B cell (primary cell): ENCODE results near the gene TBX1. TPM values are rescaled to one million over a fixed set of nuclear protein-coding genes. Genes with fewer than 3 reads are reported as not detected.

ENCODE experiments used
- ATAC-seq: fragments of 200-7000 bp; cut with Tn5 transposase; one replicate; pipeline ENCODE4 v1.10.0; 2021; ENCODE audit warnings: low read depth, mild to moderate bottlenecking, moderate number of reproducible peaks, moderate library complexity
- CTCF ChIA-PET: fragments of 350-600 bp; sonication (Branson Sonifier 250); formaldehyde crosslinking; loops from one replicate; lab custom pipeline; 2021; ENCODE audit warnings: antibody characterized with exemption, inconsistent platforms; lab: Charles Lee
- POLR2A ChIA-PET: fragments of 350-600 bp; sonication (Branson Sonifier 250); formaldehyde crosslinking; loops from one replicate; lab custom pipeline; 2021; ENCODE audit warnings: antibody characterized with exemption; lab: Charles Lee
- DNase-seq: peaks from one replicate; pipeline ENCODE4 v3.0.0; 2013
- H2AFZ ChIP-seq: 2 replicates; pipeline ENCODE4 v1.6.1; 2012; ENCODE audit warnings: mild to moderate bottlenecking, low read depth, low read length; ENCODE audit not compliant: insufficient read depth, poor library complexity, severe bottlenecking
- H3K27ac ChIP-seq, 2 donors: 1 replicate in 1 of 2; 2 replicates in 1 of 2; pipeline ENCODE4 v1.5.1; 2012 to 2013; ENCODE audit warnings: low read length in 2 of 2, mild to moderate bottlenecking in 2 of 2, moderate library complexity in 1 of 2
- H3K27me3 ChIP-seq, 4 experiments: fragments of 200-600 bp in 1 of 4; sonication (generic) in 1 of 4; replicated peaks in 1 of 4; 1 replicate in 2 of 4; 2 replicates in 2 of 4; pipeline versions ENCODE4 v1.6.1 to v1.7.0; 2013 to 2016; ENCODE audit warnings: low read length in 3 of 4, mild to moderate bottlenecking in 2 of 4, mixed read lengths in 1 of 4, moderate library complexity in 1 of 4; ENCODE audit not compliant: insufficient read depth in 4 of 4, control insufficient read depth in 3 of 4; ENCODE audit errors: control extremely low read depth in 1 of 4
- H3K36me3 ChIP-seq, 2 experiments: replicated peaks in 1 of 2; 1 replicate in 1 of 2; 2 replicates in 1 of 2; pipeline versions ENCODE4 v1.6.1 to v1.7.1; 2013; ENCODE audit warnings: low read length in 1 of 2; ENCODE audit not compliant: insufficient read depth in 2 of 2, control insufficient read depth in 1 of 2; ENCODE audit errors: control extremely low read depth in 1 of 2, extremely low read depth in 1 of 2
- H3K4me1 ChIP-seq, 2 donors: fragments of 200-600 bp in 1 of 2; sonication (generic) in 1 of 2; 1 replicate in 1 of 2; 2 replicates in 1 of 2; pipeline versions ENCODE4 v1.5.1 to v1.6.1; 2013 to 2017; ENCODE audit warnings: low read length in 2 of 2; ENCODE audit not compliant: control insufficient read depth in 2 of 2, insufficient read depth in 2 of 2
- H3K4me2 ChIP-seq: replicated peaks from 2 replicates; pipeline ENCODE3; 2012; ENCODE audit warnings: mild to moderate bottlenecking, low read depth, low read length; ENCODE audit not compliant: poor library complexity, severe bottlenecking
- H3K4me3 ChIP-seq, 5 experiments: fragments of 200-600 bp in 1 of 5; sonication (generic) in 1 of 5; 1 replicate in 3 of 5; 2 replicates in 2 of 5; pipeline versions ENCODE4 v1.5.1 to v1.7.0; 2011 to 2016; ENCODE audit warnings: low read length in 4 of 5, mild to moderate bottlenecking in 4 of 5, low read depth in 2 of 5, control low read depth in 1 of 5, moderate library complexity in 1 of 5; ENCODE audit not compliant: insufficient read depth in 1 of 5; ENCODE audit errors: control extremely low read depth in 1 of 5, extremely low read depth in 1 of 5
- H3K79me2 ChIP-seq: fragments of 200-600 bp; sonication (generic); one replicate; pipeline ENCODE4 v1.6.0; 2016; ENCODE audit warnings: low read length; ENCODE audit not compliant: control insufficient read depth, insufficient read depth
- H3K9ac ChIP-seq: fragments of 200-600 bp; sonication (generic); 2 replicates; pipeline ENCODE4 v1.6.1; 2017; ENCODE audit warnings: mild to moderate bottlenecking, low read length, moderate library complexity
- H3K9me3 ChIP-seq, 3 donors: one replicate each; pipeline versions ENCODE4 v1.6.1 to v1.7.1; 2013; ENCODE audit warnings: low read length in 2 of 3; ENCODE audit not compliant: control insufficient read depth in 2 of 3, insufficient read depth in 1 of 3; ENCODE audit errors: control extremely low read depth in 1 of 3
- H4K20me1 ChIP-seq: 2 replicates; pipeline ENCODE4 v1.6.0; 2012; ENCODE audit warnings: mild to moderate bottlenecking, low read length; ENCODE audit not compliant: insufficient read depth, control insufficient read depth, poor library complexity, severe bottlenecking
- H3K27ac Mint-ChIP-seq: one replicate; pipeline ENCODE4 v1.8.0; 2021; ENCODE audit warnings: mixed read lengths
- H3K27me3 Mint-ChIP-seq: one replicate; pipeline ENCODE4 v1.8.0; 2021; ENCODE audit warnings: mixed read lengths
- H3K4me1 Mint-ChIP-seq: one replicate; pipeline ENCODE4 v1.8.0; 2021; ENCODE audit warnings: mixed read lengths
- H3K4me3 Mint-ChIP-seq: one replicate; pipeline ENCODE4 v1.8.0; 2021; ENCODE audit warnings: mixed read lengths
- H3K9me3 Mint-ChIP-seq: one replicate; pipeline ENCODE4 v1.8.0; 2022; ENCODE audit warnings: mixed read lengths; ENCODE audit not compliant: insufficient read depth
- EZH2 ChIP-seq: IDR thresholded peaks from 2 replicates; pipeline ENCODE4 v1.6.1; 2012; ENCODE audit warnings: borderline replicate concordance, low read depth, mild to moderate bottlenecking, moderate library complexity, low read length; ENCODE audit not compliant: insufficient read depth, poor library complexity, severe bottlenecking
- WGBS: methylation state at CpG from one replicate; pipeline ENCODE4 v1.1.5; 2013; ENCODE audit warnings: missing lambda C conversion rate; ENCODE audit not compliant: insufficient coverage; 5-methylcytosine and 5-hydroxymethylcytosine counted together
- intact Hi-C: fragments of 100-400 bp; cut with micrococcal nuclease; formaldehyde crosslinking; loops from one replicate; pipeline ENCODE4 v1.10.0; 2022
- polyA plus RNA-seq: library from polyadenylated mRNA; depleted of rRNA; stranded (reverse); fragments of >200 nt; gene quantifications from 2 replicates; pipeline ENCODE4 v1.2.3, GENCODE V29; 2012
- total RNA-seq, 2 donors: library from RNA; stranded (reverse); fragments of 120-200 nt in 1 of 2; gene quantifications; 1 replicate in 1 of 2; 2 replicates in 1 of 2; pipeline versions ENCODE4 v1.2.3 to v1.2.4, GENCODE V29; 2013 to 2022
- TF ChIP-seq, protein P1 (sequence below): fragments of 200-600 bp; IDR thresholded peaks from one replicate; pipeline ENCODE4 v1.8.0; 2022; ENCODE audit warnings: antibody characterized with exemption, mild to moderate bottlenecking

The TBX1 gene
- total and polyA plus RNA-seq, 2 donors (not counting 1 experiment from before 2014, with no cell fraction given): not detected

GRCh38 chr22:19784384-19785175 lies 24.0 kb downstream of the TBX1 start:
- H3K9me3 ChIP-seq: peaks cover 0 to 3% (median 0%) of the 10 kb centered on the region in 3 donors
- no peaks in the 10 kb centered on the region for H3K36me3 ChIP-seq
- no peak overlapping the region for H3K4me3 ChIP-seq
- intact Hi-C loops: no loop called here
- H3K9ac ChIP-seq: no peak overlapping the region
- no peaks in the 10 kb centered on the region for H3K79me2 ChIP-seq
- H3K4me1 ChIP-seq: peaks cover 0 to 4% of the 10 kb centered on the region in 2 donors
- Mint-ChIP-seq H3K27ac (no peak overlapping the region), H3K9me3 (no peaks in the 10 kb centered on the region), H3K27me3 (peaks cover 11% of the 10 kb centered on the region), H3K4me1 (peaks cover 7% of the 10 kb centered on the region), H3K4me3 (no peak overlapping the region)
- H3K27ac ChIP-seq: no peak overlapping the region
- peaks cover 0 to 10% (median 0%) of the 10 kb centered on the region in 4 experiments for H3K27me3 ChIP-seq
- no peak overlapping the region for H2AFZ ChIP-seq
- TF ChIP-seq EZH2: no peak
- TF ChIP-seq, protein P1, sequence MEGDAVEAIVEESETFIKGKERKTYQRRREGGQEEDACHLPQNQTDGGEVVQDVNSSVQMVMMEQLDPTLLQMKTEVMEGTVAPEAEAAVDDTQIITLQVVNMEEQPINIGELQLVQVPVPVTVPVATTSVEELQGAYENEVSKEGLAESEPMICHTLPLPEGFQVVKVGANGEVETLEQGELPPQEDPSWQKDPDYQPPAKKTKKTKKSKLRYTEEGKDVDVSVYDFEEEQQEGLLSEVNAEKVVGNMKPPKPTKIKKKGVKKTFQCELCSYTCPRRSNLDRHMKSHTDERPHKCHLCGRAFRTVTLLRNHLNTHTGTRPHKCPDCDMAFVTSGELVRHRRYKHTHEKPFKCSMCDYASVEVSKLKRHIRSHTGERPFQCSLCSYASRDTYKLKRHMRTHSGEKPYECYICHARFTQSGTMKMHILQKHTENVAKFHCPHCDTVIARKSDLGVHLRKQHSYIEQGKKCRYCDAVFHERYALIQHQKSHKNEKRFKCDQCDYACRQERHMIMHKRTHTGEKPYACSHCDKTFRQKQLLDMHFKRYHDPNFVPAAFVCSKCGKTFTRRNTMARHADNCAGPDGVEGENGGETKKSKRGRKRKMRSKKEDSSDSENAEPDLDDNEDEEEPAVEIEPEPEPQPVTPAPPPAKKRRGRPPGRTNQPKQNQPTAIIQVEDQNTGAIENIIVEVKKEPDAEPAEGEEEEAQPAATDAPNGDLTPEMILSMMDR: no peak
- no peak overlapping the region for H3K4me2 ChIP-seq
- DNase-seq (no peak), ATAC-seq (no peak)
- no peaks in the 10 kb centered on the region for H4K20me1 ChIP-seq
- WGBS: 94% methylated on average over 32 of the region's 33 CpGs
- CTCF ChIA-PET: no interaction called here
- POLR2A ChIA-PET: no interaction called here
